IPS-15b (cell line): ENCODE measurements around the gene RAD51D.
"Not testable (repeated sequence)": the region's sequence is repeated elsewhere in the genome, so short reads cannot be mapped to it uniquely, and the experiment has no call there.

Experiments used
- H3K27me3 ChIP-seq: one replicate; pipeline ENCODE4 v1.6.1; 2013; ENCODE audit warnings: low read length; ENCODE audit not compliant: control insufficient read depth, insufficient read depth
- H3K36me3 ChIP-seq: one replicate; pipeline ENCODE4 v1.6.1; 2013; ENCODE audit warnings: low read length; ENCODE audit not compliant: control insufficient read depth, insufficient read depth
- H3K4me1 ChIP-seq: one replicate; pipeline ENCODE4 v1.6.1; 2013; ENCODE audit warnings: mild to moderate bottlenecking, low read length; ENCODE audit not compliant: control insufficient read depth, insufficient read depth
- H3K4me3 ChIP-seq: one replicate; pipeline ENCODE4 v1.5.1; 2013; ENCODE audit warnings: low read depth, low read length
- H3K9ac ChIP-seq: one replicate; pipeline ENCODE4 v1.6.1; 2013; ENCODE audit warnings: low read depth, mild to moderate bottlenecking, low read length
- H3K9me3 ChIP-seq: one replicate; pipeline ENCODE4 v1.6.1; 2013; ENCODE audit warnings: mild to moderate bottlenecking, low read length; ENCODE audit not compliant: control insufficient read depth, insufficient read depth

RAD51D gene

GRCh38 chr17:35104844-35105450, 14.7 kb downstream of the RAD51D start:
- Histone ChIP-seq H3K4me3 (no peak overlapping the region), H3K27me3 (no peaks in the 10 kb centered on the region), H3K9me3 (no peaks in the 10 kb centered on the region), H3K4me1 (no peaks in the 10 kb centered on the region), H3K9ac (no peak overlapping the region), H3K36me3 (peaks cover 15% of the 10 kb centered on the region)

- H3K4me1 ChIP-seq, result no peaks in the 10 kb centered on the region
- no peak overlapping the region for H3K9ac ChIP-seq
- no peak overlapping the region for H3K4me3 ChIP-seq
- peaks cover 18% of the 10 kb centered on the region for H3K36me3 ChIP-seq
- no peaks in the 10 kb centered on the region for H3K27me3 ChIP-seq
- H3K9me3 ChIP-seq, result no peaks in the 10 kb centered on the region
These were observed 16.4 kb downstream of the RAD51D start for GRCh38 chr17:35103271-35103670.

- Histone ChIP-seq H3K27me3 (no peaks in the 10 kb centered on the region), H3K9me3 (no peaks in the 10 kb centered on the region), H3K36me3 (peaks cover 20% of the 10 kb centered on the region), H3K4me3 (no peak overlapping the region), H3K9ac (no peak overlapping the region), H3K4me1 (no peaks in the 10 kb centered on the region)
These were observed 17.9 kb downstream of the RAD51D start for GRCh38 chr17:35101725-35102124.

- H3K9me3 ChIP-seq, result no peaks in the 10 kb centered on the region
- H3K36me3 ChIP-seq, result peaks cover 17% of the 10 kb centered on the region
- H3K4me1 ChIP-seq, result no peaks in the 10 kb centered on the region
- no peak overlapping the region for H3K9ac ChIP-seq
- H3K27me3 ChIP-seq, result no peaks in the 10 kb centered on the region
- no peak overlapping the region for H3K4me3 ChIP-seq
These were observed 18.6 kb downstream of the RAD51D start for GRCh38 chr17:35101036-35101435.

- Histone ChIP-seq H3K9me3 (no peaks in the 10 kb centered on the region), H3K27me3 (no peaks in the 10 kb centered on the region), H3K4me3 (no peak overlapping the region), H3K9ac (no peak overlapping the region), H3K36me3 (peaks cover 17% of the 10 kb centered on the region), H3K4me1 (no peaks in the 10 kb centered on the region)
These were observed 19.8 kb downstream of the RAD51D start for GRCh38 chr17:35099908-35100307.

GRCh38 chr17:35097776-35098175, 21.9 kb downstream of the RAD51D start:
- no peaks in the 10 kb centered on the region for H3K9me3 ChIP-seq
- H3K4me1 ChIP-seq, result no peaks in the 10 kb centered on the region
- peaks cover 17% of the 10 kb centered on the region for H3K36me3 ChIP-seq
- H3K27me3 ChIP-seq, result no peaks in the 10 kb centered on the region
- no peak overlapping the region for H3K9ac ChIP-seq
- H3K4me3 ChIP-seq, result no peak overlapping the region

GRCh38 chr17:35095741-35096140, 23.9 kb downstream of the RAD51D start:
- H3K9me3 ChIP-seq, result no peaks in the 10 kb centered on the region
- no peak overlapping the region for H3K4me3 ChIP-seq
- no peaks in the 10 kb centered on the region for H3K4me1 ChIP-seq
- no peaks in the 10 kb centered on the region for H3K27me3 ChIP-seq
- peaks cover 12% of the 10 kb centered on the region for H3K36me3 ChIP-seq
- H3K9ac ChIP-seq, result no peak overlapping the region

GRCh38 chr17:35094902-35095301, 24.8 kb downstream of the RAD51D start:
- Histone ChIP-seq H3K36me3 (peaks cover 5% of the 10 kb centered on the region), H3K4me3 (no peak overlapping the region), H3K9me3 (no peaks in the 10 kb centered on the region), H3K9ac (no peak overlapping the region), H3K4me1 (peaks cover 1% of the 10 kb centered on the region), H3K27me3 (no peaks in the 10 kb centered on the region)

GRCh38 chr17:35090707-35091106, 29.0 kb downstream of the RAD51D start:
- not testable (repeated sequence) for H3K9ac ChIP-seq, H3K36me3 ChIP-seq, H3K4me3 ChIP-seq, H3K27me3 ChIP-seq, H3K9me3 ChIP-seq
- H3K4me1 ChIP-seq, result peaks cover 28% of the 10 kb centered on the region

GRCh38 chr17:35089586-35090296, 29.9 kb downstream of the RAD51D start:
- Histone ChIP-seq H3K9me3 (no peaks in the 10 kb centered on the region), H3K36me3 (no peaks in the 10 kb centered on the region), H3K4me1 (peaks cover 34% of the 10 kb centered on the region), H3K27me3 (peaks cover 4% of the 10 kb centered on the region), H3K4me3 (peak overlapping the region; percentile 70), H3K9ac (peak overlapping the region; percentile 91)

- Histone ChIP-seq H3K9ac (peak overlapping the region; percentile 91), H3K4me1 (peaks cover 34% of the 10 kb centered on the region), H3K9me3 (no peaks in the 10 kb centered on the region), H3K36me3 (no peaks in the 10 kb centered on the region), H3K27me3 (peaks cover 4% of the 10 kb centered on the region), H3K4me3 (peak overlapping the region; percentile 76)
These were observed 30.6 kb downstream of the RAD51D start for GRCh38 chr17:35088881-35089585.
